Cardiac muscle cell (in vitro differentiated cells and primary cell): ENCODE data around the gene CRTC1. TPM values are rescaled to one million over a fixed set of nuclear protein-coding genes. Genes with fewer than 3 reads are reported as not detected.

Source experiments
- DNase-seq, 2 donors: peaks; one replicate each; pipeline versions ENCODE4 v3.0.0 to v3.0.0-alpha.2; 2010 to 2017; ENCODE audit warnings: low read depth in 1 of 2, low spot score in 1 of 2
- H3K27ac ChIP-seq: fragments of 200-600 bp; sonication (generic); 2 replicates; pipeline ENCODE4 v1.5.1; 2016
- H3K27me3 ChIP-seq: fragments of 200-600 bp; sonication (generic); 2 replicates; pipeline ENCODE4 v1.6.0; 2016; ENCODE audit warnings: control low read depth
- H3K36me3 ChIP-seq: fragments of 200-600 bp; sonication (generic); 2 replicates; pipeline ENCODE4 v1.5.1; 2016; ENCODE audit warnings: control low read depth
- H3K4me1 ChIP-seq: fragments of 200-600 bp; sonication (generic); 2 replicates; pipeline ENCODE4 v1.8.1; 2017; ENCODE audit warnings: low read depth, mild to moderate bottlenecking, mixed run types
- H3K4me3 ChIP-seq: fragments of 200-600 bp; sonication (generic); 2 replicates; pipeline ENCODE4 v1.5.1; 2016; ENCODE audit warnings: mild to moderate bottlenecking
- H3K9me3 ChIP-seq: fragments of 200-600 bp; sonication (generic); 2 replicates; pipeline ENCODE4 v1.5.1; 2017; ENCODE audit warnings: low read depth, mild to moderate bottlenecking, control low read depth
- CTCF ChIP-seq: IDR thresholded peaks from 2 replicates; pipeline ENCODE4 v1.5.1; 2012; ENCODE audit warnings: low read depth, mild to moderate bottlenecking, low read length
- polyA plus RNA-seq: library from polyadenylated mRNA; unstranded; fragments of >200 nt; fragmentation: Nextera tagmentation; extraction: Ambion mirVana; gene quantifications from 2 replicates; pipeline ENCODE4 v1.2.1, GENCODE V29; 2016
- total RNA-seq: library from RNA; depleted of rRNA; stranded (reverse); fragments of >200 nt; gene quantifications from 2 replicates; pipeline ENCODE4 v1.2.3, GENCODE V29; 2016

Gene CRTC1
- total and polyA plus RNA-seq, 2 experiments from 2014 or later, result 4.0 to 13.8 TPM

DNA sequence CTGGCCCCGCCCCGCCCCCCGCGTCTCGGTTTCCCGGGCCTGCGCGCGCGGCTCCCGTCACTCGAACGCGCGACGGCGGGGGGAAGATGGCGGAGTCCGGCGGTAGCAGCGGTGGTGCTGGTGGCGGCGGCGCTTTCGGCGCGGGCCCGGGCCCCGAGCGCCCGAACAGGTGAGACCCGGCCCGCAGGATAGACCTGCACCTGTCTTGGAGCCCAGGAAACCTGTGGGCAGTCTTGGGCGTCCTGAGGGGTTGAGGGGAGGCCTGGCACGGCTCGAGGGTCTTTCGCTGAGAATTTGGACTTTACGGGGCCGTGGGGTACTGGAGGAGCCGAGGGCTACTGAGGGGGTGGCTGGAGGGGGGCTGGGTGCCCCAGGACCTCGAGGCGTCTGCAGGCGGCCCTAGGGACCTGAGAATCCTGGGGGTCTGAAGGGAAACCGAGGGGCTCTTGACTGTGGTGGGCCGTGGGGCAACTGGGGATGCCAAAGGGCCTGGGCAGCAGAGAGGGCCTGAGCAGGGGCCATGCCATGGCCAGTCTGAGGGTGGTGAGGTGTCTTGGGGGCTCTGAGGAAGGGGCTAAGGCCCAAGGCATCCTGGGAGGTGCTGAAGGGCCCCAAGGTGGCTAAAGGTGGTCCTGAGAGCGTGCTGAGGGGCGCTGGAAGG is 46.4 kb upstream of the CRTC1 start, which contains the start of gene KLHL26:
TSS of gene KLHL26 (plus strand) at position 60 of the 661 bp plus-strand sequence. CDS start at position 87, 27 bp downstream.
- H3K27ac ChIP-seq, result peak within 1 kb of the TSS; percentile 13
- H3K4me3 ChIP-seq, result peak within 1 kb of the TSS; percentile 53
- no peaks in the 10 kb centered on the region for H3K4me1 ChIP-seq
- no peak for TF ChIP-seq CTCF
- no peaks in the 10 kb centered on the region for H3K36me3 ChIP-seq
- DNase-seq, result no peak
- H3K27me3 ChIP-seq, result peaks cover 5% of the 10 kb centered on the region
- no peaks in the 10 kb centered on the region for H3K9me3 ChIP-seq

DNA sequence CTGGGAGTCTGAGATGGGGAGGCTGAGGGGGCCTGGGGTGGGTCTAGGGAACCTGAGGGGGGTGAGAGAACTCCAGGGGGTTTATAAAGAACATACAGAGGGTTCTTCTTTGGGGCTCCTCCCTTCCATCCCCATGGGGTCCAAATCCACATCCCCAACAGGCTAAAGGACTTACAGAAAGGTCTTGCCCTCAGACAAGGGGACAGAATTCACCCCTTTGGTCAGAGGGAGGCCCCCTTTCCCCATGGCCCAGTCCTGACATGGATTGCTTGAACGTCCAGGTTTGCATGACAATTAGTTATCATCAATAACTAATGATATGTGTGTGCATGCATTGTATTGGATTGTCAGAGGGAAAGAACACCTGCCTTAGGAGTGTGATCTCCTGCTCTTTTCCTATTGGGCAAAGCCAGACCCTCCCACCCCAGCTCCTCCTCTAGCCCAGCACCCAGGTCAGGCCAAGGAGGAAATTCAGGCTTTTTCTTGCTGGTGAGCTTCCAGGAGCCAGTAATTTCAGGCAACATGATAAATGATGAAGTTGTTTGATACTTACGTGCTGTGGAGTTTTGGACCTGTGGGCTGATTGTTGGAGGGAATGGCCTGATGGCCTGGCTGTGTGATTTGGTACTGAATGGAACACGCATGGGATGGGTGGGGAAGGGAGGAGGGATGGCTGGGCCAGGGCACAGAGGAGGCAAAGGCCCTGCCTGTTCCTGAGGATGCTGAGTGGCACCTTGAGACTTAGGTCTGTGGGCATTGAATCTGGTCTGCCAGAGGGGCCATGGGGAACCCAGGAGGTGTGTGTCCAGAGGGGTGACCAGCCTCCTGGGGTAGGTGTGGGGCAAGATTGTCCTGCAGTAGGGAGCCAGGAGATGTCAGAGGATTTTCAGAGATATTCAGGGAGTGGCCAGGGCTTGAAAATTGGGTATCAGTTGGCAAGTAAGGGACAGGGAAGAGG is 45.5 kb upstream of the CRTC1 start:
- Histone ChIP-seq H3K4me1 (no peaks in the 10 kb centered on the region), H3K27ac (no peak overlapping the region), H3K4me3 (peak overlapping the region; percentile 53), H3K9me3 (no peaks in the 10 kb centered on the region), H3K36me3 (no peaks in the 10 kb centered on the region), H3K27me3 (peaks cover 5% of the 10 kb centered on the region)
- TF ChIP-seq CTCF, result no peak
- no peak for DNase-seq

DNA sequence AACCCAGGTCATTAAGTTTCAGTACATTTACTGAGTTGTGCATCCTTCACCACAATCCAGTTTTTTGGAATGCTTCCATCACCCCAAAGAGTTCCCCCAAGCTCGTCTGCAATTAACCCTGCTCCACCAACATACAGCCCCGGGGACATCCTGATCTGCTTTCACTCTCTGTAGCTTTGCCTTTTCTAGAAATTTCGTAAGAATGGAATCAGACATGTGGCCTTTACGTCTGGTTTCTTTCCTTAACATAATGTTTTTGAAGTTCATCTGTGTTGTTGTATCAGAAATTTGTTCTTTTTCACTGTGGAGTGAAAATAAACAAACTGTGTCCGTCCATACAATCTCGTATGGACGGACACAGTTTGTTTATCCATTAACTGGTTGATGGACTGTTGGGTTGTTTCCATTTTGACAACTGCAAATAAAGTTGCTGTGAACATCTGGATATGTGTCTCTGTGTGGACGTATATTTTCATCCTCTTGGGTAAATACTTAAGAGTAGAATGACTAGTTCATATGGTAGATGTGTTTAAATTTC is 43.7 kb upstream of the CRTC1 start:
- Histone ChIP-seq H3K9me3 (no peaks in the 10 kb centered on the region), H3K27me3 (no peaks in the 10 kb centered on the region), H3K4me1 (no peaks in the 10 kb centered on the region), H3K36me3 (no peaks in the 10 kb centered on the region), H3K27ac (no peak overlapping the region), H3K4me3 (no peak overlapping the region)
- no peak for TF ChIP-seq CTCF
- no peak for DNase-seq

DNA sequence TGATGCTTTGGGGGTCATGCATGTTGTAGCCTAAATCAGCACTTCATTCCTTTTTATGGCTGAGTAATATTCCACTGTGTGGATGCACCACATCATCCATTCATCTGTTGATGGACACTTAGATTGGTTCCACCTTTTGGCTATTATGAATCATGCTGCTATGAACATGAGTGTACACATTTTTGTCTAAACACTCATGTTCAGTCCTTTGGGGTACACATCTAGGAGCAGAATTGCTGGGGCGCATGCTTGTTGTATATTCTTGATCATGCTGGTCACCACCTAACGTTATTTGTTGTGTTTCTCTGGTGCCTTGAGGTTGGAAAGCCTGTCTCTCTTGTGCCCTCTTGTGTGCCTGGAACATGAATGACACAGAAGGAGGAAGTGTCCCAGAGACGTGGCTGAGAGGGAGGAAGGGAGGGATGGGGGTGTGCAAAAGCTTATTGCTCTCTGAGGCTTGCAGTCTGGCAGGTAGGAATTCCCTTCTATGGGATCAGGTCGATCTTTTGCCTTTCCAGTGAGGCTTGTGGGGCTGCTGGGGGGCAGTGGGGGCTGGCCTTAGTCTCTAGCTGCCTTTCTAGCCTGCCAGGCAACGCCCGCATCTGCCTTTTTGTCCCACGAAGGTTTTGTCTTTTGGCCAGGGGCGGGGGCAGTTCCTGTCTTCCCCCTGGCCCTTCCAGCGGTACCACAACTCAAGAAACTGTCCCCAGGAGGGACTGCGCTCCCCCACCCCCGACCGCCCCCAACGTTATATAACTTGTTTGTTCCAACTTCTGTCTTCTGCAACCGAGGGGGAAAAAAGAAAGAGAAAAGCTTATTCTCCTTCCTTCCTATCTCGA is 39.1 kb upstream of the CRTC1 start:
- no peak for TF ChIP-seq CTCF
- Histone ChIP-seq H3K9me3 (no peaks in the 10 kb centered on the region), H3K4me3 (no peak overlapping the region), H3K27ac (no peak overlapping the region), H3K4me1 (peaks cover 13% of the 10 kb centered on the region), H3K36me3 (no peaks in the 10 kb centered on the region), H3K27me3 (no peaks in the 10 kb centered on the region)
- no peak for DNase-seq

GRCh38 chr19:18645035-18645511 is 38.4 kb upstream of the CRTC1 start:
- no peak for TF ChIP-seq CTCF
- Histone ChIP-seq H3K27me3 (no peaks in the 10 kb centered on the region), H3K27ac (no peak overlapping the region), H3K36me3 (no peaks in the 10 kb centered on the region), H3K9me3 (no peaks in the 10 kb centered on the region), H3K4me1 (peaks cover 20% of the 10 kb centered on the region), H3K4me3 (no peak overlapping the region)
- DNase-seq, result no peak
